ENCODE data around the gene DYNLT1.

DYNLT1 gene

DNA sequence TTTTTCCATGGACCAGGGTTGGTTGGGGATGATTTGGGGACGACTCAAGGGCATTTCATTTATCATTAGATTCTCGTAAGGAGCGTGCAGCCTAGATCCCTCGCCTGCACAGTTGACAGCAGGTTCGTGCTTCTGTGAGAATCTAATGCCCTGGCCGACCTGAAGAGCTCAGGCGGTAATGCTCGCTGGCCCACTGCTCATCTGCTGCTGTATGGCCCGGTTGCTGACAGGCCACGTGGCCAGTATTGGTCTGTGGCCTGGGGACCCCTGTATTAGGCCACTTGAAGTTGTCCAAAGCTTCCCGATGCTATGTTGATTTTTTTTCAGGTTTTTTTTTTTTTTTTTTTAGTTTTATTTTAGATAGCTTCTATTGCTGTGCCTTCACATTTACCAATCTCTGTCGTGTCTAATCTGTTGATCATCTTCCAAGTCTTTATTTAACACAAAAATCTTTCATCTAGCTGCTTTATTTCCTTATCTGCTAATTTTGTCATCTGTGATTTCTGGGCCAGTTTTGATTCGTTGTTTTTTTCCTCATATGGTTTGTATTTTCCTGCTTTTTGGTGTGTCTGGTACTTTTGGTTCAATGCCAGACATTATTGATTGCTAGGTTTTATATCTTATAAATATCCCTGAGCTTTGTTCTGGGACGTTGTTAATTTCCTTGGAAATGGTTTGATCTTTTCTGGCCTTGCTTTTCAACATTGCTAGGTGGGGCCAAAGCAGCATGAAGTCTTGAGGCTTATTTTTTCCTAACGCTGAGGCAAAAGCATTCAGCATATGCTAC lies 41.1 kb downstream of the DYNLT1 start:
- in situ Hi-C loops (cut with HindIII; ENCODE audit: low sequenced_read_pairs), result no loop called here

DNA sequence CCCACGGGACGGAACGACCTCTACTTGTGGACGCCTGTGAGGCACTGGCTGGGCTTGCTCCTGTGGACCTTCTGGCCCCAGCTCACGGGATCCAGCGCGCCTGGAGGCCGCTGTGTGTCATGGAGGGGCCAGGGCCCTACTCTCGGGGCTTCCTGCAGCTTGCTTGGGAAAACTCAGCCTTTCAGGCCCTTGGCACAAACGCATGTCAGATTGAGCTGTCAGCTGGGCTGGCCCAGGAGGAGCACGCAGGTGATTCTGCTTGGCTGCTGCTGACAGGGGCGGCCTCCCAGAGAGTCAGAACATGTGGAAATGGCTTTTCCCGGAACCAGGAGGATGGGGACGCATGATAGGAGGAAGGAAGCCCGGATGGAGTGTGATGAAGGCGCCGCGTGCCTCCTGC lies 44.9 kb downstream of the DYNLT1 start:
- in situ Hi-C loops (cut with HindIII; ENCODE audit: low sequenced_read_pairs), result no loop called here

DNA sequence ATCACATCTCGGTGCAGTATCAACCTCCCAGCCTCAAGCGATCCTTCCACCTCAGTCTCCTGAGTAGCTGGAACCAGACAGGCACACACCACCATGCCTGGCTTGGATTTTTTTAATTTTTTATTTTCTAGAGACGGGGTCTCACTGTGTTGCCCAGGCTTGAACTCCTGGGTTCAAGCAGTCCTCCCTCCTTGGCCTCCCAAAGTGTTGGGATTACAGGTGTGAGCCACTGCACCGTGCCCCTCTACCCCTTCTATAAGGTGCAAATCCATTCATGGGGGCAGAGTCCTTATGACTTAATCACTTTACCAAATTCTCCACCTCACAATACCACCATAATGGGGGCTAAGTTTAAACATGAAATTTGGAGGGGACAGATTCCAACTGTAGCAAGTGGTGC lies 47.0 kb downstream of the DYNLT1 start:
- in situ Hi-C loops (cut with HindIII; ENCODE audit: low sequenced_read_pairs), result no loop called here

DNA sequence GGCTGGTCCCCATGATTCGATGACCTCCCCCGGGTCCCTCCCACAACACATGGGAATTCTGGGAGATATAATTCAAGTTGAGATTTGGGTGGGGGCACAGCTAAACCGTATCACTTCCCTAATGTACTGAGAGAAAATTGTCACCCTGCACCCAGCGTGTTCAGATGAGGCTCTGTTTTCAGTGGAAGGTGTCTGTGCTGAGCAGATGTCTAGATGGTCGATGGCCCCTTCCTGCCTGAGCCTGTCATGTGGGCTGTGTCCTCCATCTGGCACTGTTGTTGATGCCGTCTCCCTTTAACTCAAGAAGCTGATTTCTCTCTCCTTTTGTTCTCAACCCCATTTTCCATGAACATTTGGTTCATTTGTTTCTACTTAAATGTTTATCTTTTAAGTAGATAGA lies 47.7 kb downstream of the DYNLT1 start:
- in situ Hi-C loops (cut with HindIII; ENCODE audit: low sequenced_read_pairs), result no loop called here

DNA sequence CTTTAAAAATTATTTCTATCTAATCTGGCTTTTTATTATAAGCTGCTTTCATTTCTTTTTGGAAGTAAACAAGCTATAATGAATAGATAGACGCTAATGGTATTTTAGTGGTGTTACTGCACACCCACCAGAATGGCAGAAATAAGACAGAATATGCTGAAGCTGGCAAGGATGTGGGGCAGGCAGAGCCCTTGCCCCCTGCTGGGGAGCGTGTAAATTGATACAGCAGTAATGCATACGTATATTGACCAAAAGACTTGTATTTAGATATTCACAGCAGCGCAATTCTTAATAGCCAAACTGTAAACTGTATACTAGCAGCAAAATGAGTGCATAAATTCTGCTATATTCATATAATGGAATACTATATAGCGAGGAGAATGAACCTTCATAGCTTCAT lies 49.3 kb downstream of the DYNLT1 start:
- in situ Hi-C loops (cut with HindIII; ENCODE audit: low sequenced_read_pairs), result no loop called here

DNA sequence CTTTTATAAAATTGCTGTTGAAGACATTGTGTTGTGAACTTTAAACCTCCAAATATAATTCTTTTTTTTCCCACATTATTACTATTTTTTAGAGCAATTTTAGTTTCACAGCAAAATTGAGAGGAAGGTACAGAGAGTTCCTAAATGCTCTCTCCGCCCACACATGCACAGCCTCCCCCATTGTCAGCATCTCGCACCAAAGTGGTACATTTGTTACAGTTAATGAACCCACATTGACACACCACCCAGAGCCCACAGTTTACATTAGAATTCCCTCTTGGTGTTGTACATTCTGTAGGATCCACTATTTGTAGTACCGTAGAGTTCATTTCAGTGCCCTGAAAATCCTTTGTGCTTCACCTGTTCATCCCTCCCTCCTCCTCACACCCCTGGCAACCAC lies 50.9 kb downstream of the DYNLT1 start:
- in situ Hi-C loops (cut with HindIII; ENCODE audit: low sequenced_read_pairs), result no loop called here

DNA sequence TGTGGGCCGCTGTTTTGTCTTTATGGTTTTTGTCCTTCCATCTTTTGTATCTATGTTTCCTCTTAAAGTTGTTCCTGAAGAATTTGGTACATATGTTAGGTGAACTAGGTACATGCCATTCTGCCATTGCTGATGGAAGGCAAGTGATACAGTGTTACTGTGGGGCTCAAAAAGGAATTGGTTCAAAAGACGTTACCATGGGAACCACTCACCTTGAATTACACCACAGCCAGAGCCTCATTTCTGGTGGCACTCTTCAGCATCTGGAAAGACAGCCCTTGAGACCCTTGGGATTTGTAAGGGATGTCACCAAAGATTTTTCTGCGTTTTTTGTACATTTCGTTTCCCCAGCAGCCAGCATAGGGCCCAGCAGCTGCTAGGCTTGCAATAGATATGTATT lies 52.7 kb downstream of the DYNLT1 start:
- in situ Hi-C loops (cut with HindIII; ENCODE audit: low sequenced_read_pairs), result no loop called here

DNA sequence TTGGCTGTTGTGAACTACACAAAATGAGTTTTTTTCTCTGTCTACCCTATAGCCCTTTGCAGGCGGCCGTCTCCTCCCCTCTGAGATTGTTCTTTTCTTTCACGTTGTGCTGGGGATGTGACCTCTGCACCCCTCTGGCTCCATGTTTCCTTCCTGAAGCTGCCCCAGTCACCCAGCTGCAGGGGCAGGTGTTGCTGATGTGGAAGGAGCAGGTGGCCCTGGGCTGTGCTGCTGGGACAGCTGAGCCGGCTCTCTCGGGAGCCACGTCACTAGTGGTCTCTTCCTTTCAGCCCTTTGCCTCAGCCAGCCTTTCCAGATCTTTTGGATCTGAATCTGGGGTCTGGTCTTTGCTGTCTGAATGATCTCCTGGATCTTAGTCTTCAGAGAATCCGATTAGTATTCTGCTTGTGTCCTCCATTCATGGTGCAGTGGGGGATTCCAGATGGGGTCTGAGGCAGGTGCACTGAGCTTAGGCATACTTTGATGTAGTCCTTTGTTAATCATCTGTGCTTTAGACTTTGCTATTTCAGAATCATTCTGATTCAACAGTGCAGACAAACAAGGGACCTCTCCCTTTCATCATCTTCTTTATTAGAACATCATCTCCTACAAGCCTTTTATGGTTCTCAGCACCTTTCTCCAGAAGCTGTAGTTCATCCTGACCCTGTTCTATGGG lies 53.3 kb downstream of the DYNLT1 start:
- in situ Hi-C loops (cut with HindIII; ENCODE audit: low sequenced_read_pairs), result no loop called here

DNA sequence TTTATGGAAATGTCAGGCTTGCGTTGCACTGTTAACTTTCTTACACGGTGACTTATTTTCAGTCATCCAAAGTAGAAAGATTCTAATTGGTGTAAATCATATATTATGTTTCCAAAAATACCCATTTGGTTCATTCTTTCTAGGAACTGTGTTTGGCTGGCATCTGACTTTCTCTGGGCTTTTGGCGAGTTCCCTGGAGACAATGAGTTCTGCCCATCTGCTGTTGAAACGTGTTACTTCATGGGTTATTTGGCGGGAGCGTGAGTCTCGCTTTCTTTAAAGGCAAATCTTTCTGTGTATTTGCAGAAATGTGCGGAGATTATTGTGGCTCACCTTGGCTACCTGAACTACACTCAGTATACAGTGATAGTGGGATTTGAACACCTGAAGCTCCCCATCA lies 55.2 kb downstream of the DYNLT1 start:
- in situ Hi-C loops (cut with HindIII; ENCODE audit: low sequenced_read_pairs), result no loop called here

DNA sequence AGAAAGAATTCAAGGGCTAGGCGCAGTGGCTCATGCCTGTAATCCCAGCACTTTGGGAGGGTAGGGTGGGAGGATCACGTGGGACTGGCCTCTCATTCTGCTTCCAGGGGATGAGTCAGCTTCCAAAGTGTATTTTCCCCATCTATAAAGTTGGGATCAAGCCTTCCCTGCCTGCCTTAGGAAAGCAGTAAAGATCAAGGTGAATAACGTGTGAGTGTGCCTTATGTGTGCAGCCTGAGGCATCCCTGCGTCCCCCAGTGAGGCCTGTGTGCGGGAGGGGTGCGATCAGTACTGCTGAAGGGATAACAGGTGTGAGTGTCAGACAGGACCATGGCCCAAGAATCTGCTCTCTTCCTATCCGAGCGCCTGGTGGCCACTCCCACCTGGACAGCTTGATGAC lies 57.9 kb downstream of the DYNLT1 start:
- in situ Hi-C loops (cut with HindIII; ENCODE audit: low sequenced_read_pairs), result no loop called here

All from endothelial cell of hepatic sinusoid (primary cell).